Femur (tissue), 1 donor: ENCODE results near the gene DAAM1.

Source experiments
- DNase-seq: peaks from one replicate; pipeline ENCODE4 v3.0.0-alpha.2; 2017

The DAAM1 gene

GRCh38 chr14:59261334-59261733, 72.9 kb downstream of the DAAM1 start:
- DNase-seq: no peak

GRCh38 chr14:59262717-59263454, 74.4 kb downstream of the DAAM1 start:
- no peak for DNase-seq

- DNase-seq: no peak
These were observed 77.3 kb downstream of the DAAM1 start for GRCh38 chr14:59265808-59266207.

- no peak for DNase-seq
These were observed 78.6 kb downstream of the DAAM1 start for GRCh38 chr14:59267046-59267445.

GRCh38 chr14:59268011-59268410, 79.5 kb downstream of the DAAM1 start:
- DNase-seq: no peak

- DNase-seq: no peak
These were observed 80.4 kb downstream of the DAAM1 start for GRCh38 chr14:59268858-59269257.

- no peak for DNase-seq
These were observed 81.0 kb downstream of the DAAM1 start for GRCh38 chr14:59269466-59269865.

GRCh38 chr14:59271256-59271655, 82.8 kb downstream of the DAAM1 start:
- no peak for DNase-seq

- no peak for DNase-seq
These were observed 83.3 kb downstream of the DAAM1 start for GRCh38 chr14:59271734-59272133.

- no peak for DNase-seq
These were observed 84.2 kb downstream of the DAAM1 start for GRCh38 chr14:59272633-59273032.

- no peak for DNase-seq
These were observed 85.3 kb downstream of the DAAM1 start for GRCh38 chr14:59273737-59274136.

GRCh38 chr14:59274991-59275391, 86.5 kb downstream of the DAAM1 start:
- DNase-seq: no peak

GRCh38 chr14:59275668-59276067, 87.2 kb downstream of the DAAM1 start:
- DNase-seq: no peak

- no peak for DNase-seq
These were observed 87.8 kb downstream of the DAAM1 start for GRCh38 chr14:59276235-59276634.

GRCh38 chr14:59277659-59278058, 89.2 kb downstream of the DAAM1 start:
- DNase-seq: no peak

- no peak for DNase-seq
These were observed 89.6 kb downstream of the DAAM1 start for GRCh38 chr14:59278111-59278510.

- DNase-seq: no peak
These were observed 92.5 kb downstream of the DAAM1 start for GRCh38 chr14:59280961-59281360.

- DNase-seq: no peak
These were observed 93.3 kb downstream of the DAAM1 start for GRCh38 chr14:59281609-59282377.

GRCh38 chr14:59282378-59282765, 93.9 kb downstream of the DAAM1 start:
- no peak for DNase-seq

GRCh38 chr14:59283361-59283760, 94.9 kb downstream of the DAAM1 start:
- DNase-seq: no peak

GRCh38 chr14:59284059-59284458, 95.6 kb downstream of the DAAM1 start:
- DNase-seq: no peak

- DNase-seq: no peak
These were observed 103.6 kb downstream of the DAAM1 start for GRCh38 chr14:59292028-59292427.

GRCh38 chr14:59292921-59293534, 104.6 kb downstream of the DAAM1 start:
- no peak for DNase-seq
